Measurements from ENCODE around the gene IRS1.
A peak's percentile ranks its signal among the peaks of the same experiment; 100 is the strongest.

Gene IRS1

DNA sequence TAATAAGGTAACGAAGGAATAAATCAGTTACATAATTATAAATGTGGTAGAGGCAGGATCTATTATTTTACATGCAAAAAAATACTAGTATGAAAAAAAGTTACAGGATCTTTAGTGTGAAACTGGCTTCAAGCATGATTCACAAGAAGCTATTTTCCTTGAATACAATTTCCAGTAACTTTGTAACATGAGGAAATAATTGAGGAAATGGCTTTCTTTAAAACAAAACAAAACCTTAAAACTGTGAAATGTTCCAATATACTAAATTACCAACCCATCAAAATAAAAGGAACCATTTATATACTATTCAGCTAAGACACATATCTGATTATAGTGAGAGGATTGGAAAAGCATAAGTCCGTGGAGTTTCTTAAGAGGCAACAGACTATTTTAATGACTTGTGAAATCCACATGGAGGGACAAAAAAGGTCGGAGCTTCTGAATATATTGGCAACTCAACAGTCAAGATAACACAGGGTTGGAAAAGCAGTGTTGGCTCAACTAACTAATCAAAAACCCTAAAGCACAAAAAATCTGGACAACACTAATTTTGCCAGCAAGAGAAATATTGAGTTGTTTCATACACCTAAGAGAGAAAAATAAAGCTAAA is 10.6 kb downstream of the IRS1 start:
- peak; percentile 37 for DNase-seq

DNA sequence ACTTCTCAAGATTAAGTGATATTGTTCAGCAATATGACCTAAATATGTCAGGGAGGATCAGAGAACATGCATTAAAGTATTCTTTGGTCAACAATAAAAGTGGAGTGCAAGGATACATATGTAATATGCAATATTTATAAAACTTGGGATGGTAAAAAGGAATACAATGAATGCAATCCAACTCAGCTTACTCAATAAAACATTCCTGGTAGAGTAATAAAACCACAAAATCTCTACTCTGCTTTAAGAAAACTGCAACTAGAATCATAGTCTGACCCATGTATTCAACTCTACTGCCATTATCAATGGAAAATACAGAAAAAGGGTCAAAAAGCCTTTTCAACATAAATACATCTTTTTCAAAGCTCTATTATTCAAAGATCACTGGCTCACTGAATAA is 11.6 kb downstream of the IRS1 start:
- no peak for DNase-seq

DNA sequence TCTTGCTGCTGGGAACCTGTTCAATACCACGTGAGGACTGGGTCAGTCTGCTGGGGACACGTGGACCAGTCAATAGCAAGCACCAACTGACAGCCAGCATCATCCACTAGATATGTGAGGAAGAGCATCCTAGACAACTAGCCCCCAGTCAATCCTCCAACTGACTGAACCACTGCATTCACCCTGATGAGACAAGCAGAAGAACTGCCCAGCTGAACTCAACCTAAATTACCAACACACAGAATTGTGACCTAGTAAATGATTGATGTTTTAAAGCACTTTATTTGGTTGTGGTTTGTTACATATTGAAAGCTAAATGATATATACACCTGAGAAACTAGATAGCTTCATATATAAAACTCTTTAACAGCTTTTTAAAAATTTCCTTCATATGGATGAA is 15.7 kb downstream of the IRS1 start:
- no peak for DNase-seq

GRCh38 chr2:226782092-226782713 is 17.4 kb downstream of the IRS1 start:
- DNase-seq: peak; percentile 82

DNA sequence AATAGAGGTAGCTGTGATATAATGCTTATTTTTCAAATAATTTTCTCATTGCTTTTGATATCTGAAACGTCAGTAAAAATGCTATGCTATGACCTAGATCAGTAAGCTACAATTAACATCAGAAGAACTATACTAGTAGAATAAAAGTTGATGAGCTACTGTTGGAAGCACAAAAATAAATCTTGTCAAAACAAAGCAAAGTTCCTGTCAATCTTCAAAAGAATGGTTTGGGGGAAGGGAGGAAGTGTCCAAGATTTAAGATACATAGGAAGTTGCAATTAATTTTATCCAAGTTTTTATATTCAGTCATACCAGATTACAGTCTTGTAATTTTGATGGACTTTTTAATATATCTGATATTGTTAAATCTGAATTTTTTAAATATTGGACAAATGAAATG is 19.2 kb downstream of the IRS1 start:
- DNase-seq: no peak

- DNase-seq: no peak
Measured at GRCh38 chr2:226777611-226778010, 22.0 kb downstream of the IRS1 start.

GRCh38 chr2:226776104-226776503 is 23.5 kb downstream of the IRS1 start:
- no peak for DNase-seq

GRCh38 chr2:226775032-226775509 is 24.5 kb downstream of the IRS1 start:
- no peak for DNase-seq

DNA sequence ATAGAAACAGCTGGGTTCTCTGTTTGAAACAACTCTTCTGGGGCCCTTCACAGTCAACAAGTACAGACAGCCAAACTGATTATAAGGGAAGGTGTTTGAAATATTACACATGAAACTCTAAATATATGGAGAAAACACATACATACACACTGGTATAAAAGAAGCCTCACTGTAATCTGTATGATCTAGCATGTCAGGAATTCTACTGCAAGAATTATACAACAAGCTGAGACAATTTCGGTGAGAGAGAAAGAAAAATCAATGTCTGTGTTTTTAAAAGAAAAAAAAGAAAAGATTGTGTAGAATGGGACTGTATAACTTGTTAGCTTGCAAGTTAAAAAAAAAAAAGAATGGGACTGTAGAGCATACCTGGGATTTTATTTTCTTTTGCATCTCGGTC is 26.3 kb downstream of the IRS1 start:
- DNase-seq: no peak

GRCh38 chr2:226772389-226773179 is 27.0 kb downstream of the IRS1 start:
- DNase-seq: peak; percentile 45

DNA sequence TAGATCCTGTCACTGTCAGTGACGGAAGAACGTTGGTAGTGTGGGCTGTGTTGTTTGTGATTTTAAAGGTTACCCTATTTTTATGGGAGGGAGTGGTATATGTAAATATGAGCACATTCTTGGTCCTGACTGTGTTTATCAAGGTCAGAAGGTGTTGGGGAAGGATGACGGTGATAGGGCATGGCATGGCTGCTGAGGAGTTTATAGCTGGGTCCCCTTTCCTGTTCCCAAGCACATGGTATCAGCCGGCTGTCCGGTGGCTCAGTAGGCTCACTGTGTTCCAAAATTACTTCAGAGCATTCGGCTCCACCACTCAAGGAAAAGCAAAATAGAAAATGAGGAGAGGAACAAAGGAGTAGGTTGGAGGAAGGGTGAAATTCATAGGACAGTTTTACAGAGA is 28.6 kb downstream of the IRS1 start:
- DNase-seq: no peak

DNA sequence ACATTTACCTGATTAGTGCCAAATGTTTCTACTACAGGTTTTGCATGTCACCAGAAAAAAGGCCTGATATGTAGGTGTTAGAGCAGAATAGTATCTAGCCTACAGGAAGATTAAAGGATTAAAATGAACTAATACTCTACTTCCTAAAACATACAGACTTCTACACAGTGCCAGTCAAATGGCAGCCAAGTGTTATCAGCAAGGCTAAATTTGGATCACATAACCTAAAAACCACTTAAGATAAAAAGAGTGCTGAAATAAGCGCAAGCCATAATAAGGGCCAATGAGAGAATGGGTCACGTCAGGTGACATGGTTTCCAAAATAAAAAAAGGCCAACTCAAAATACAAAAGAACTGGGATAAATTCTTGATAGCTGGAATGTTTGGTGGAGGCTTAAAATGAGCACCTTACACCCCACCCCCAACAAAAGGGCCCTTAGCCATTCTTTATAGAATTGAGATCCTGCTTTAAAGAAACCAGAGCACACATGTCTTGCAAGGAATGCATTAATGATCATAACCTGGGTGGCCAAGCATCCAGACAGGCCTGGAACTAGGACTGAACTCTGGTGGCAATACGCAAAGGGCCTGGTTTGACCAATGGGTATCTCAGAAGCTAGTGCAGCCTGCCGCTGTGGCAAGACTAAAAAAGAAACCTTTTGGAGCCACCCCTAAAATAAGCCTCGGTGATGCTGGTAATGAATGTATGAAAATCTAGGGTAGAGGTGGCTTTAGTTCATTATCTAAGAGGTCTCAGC is 32.4 kb downstream of the IRS1 start:
- DNase-seq: no peak

DNA sequence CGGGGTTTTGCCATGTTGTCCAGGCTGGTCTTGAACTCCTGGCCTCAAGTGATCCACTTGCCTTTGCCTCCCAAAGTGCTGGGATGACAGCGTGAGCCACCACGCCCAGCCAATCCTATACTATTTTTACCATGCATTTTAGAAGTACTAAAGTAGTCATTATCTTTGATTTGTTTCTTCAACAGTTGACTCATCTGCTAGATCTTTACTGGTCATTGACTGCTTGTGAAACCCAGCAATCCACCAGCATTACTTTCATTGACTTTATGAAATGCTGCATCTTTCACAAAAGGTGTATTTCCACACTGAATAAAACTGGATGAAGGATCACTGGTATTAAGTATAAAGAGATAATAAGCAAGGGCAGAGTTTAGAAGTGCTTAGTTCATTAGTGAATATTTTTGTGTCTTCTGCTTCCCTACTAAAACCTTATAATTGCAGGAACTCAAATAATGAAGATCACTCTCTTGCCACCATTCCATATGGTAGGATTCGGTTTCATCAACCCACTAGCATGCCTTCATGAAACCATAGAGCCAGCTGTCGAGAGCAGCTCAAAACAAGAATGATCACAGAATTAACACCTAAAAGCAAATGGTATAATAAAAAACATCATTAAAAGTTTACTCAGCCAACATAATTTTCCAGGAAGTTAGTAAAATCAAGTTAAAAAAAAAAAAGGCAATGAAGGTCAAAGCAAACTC is 33.1 kb downstream of the IRS1 start:
- DNase-seq: peak; percentile 26

- DNase-seq: no peak
Measured at GRCh38 chr2:226763320-226763719, 36.3 kb downstream of the IRS1 start.

- DNase-seq: no peak
Measured at GRCh38 chr2:226761195-226761583, 38.4 kb downstream of the IRS1 start.

GRCh38 chr2:226760412-226761194 is 39.0 kb downstream of the IRS1 start:
- peak; percentile 70 for DNase-seq

GRCh38 chr2:226759768-226760167 is 39.9 kb downstream of the IRS1 start:
- no peak for DNase-seq

GRCh38 chr2:226758921-226759640 is 40.5 kb downstream of the IRS1 start:
- peak; percentile 61 for DNase-seq

GRCh38 chr2:226756131-226756530 is 43.5 kb downstream of the IRS1 start:
- peak; percentile 82 for DNase-seq

DNA sequence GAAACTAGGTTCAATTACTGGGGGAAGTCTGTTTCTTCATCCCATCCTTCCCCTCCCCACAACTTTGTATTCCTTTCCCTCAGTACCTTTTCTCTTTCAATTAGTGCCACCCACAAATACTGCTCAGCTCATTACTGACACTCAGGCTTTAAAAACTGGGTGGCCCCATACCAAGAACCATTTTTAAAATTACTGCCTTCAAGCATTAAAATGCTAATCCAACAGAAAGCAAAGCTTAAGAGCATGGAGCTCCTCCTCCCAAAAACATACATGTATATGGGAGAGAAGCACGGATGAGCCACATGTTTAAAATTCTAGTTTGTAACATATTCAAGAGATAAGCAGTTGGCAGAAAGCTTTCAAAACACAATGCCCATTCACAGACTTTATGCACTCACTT is 44.0 kb downstream of the IRS1 start:
- DNase-seq: no peak

All from fibroblast of skin of right biceps (primary cell).